HT1080 (cell line): ENCODE results near the gene CLASP1. TPM values are rescaled to one million over a fixed set of nuclear protein-coding genes. Genes with fewer than 3 reads are reported as not detected.
"Not testable (repeated sequence)": the region's sequence is repeated elsewhere in the genome, so short reads cannot be mapped to it uniquely, and the experiment has no call there.

Experiments used
- DNase-seq: peaks from one replicate; pipeline ENCODE4 v3.0.0-alpha.2; 2015; ENCODE audit warnings: low read depth
- total RNA-seq: library from RNA; depleted of rRNA; stranded (reverse); fragments of >200 nt; shearing (Covaris generic); gene quantifications from 2 replicates; pipeline ENCODE4 v1.2.3, GENCODE V29; 2014

CLASP1 gene
- total RNA-seq, 1 experiment from 2014 or later: 22.5 TPM

GRCh38 chr2:121663434-121663833 lies 14.2 kb upstream of the CLASP1 start:
- no peak for DNase-seq

- no peak for DNase-seq
These were observed 13.4 kb upstream of the CLASP1 start for GRCh38 chr2:121662656-121663055.

GRCh38 chr2:121659933-121660332 lies 10.7 kb upstream of the CLASP1 start:
- no peak for DNase-seq

GRCh38 chr2:121658393-121658792 lies 9.1 kb upstream of the CLASP1 start:
- not testable (repeated sequence) for DNase-seq

- DNase-seq: no peak
These were observed 3.8 kb upstream of the CLASP1 start for GRCh38 chr2:121653035-121653434.

GRCh38 chr2:121650315-121650930 lies 1.2 kb upstream of the CLASP1 start:
- no peak for DNase-seq

- peak; percentile 98 for DNase-seq
These were observed 493 bp upstream of the CLASP1 start for GRCh38 chr2:121649596-121650314.

GRCh38 chr2:121648206-121649148 lies 785 bp downstream of the CLASP1 start:
- peak; percentile 41 for DNase-seq

- no peak for DNase-seq
These were observed 1.9 kb downstream of the CLASP1 start for GRCh38 chr2:121647396-121647795.

GRCh38 chr2:121644715-121645114 lies 4.5 kb downstream of the CLASP1 start:
- no peak for DNase-seq

GRCh38 chr2:121643877-121644276 lies 5.4 kb downstream of the CLASP1 start:
- DNase-seq: no peak

- no peak for DNase-seq
These were observed 8.6 kb downstream of the CLASP1 start for GRCh38 chr2:121640380-121641316.

GRCh38 chr2:121639846-121640245 lies 9.4 kb downstream of the CLASP1 start:
- DNase-seq: not testable (repeated sequence)

- DNase-seq: no peak
These were observed 10.9 kb downstream of the CLASP1 start for GRCh38 chr2:121638333-121638732.

- no peak for DNase-seq
These were observed 13.9 kb downstream of the CLASP1 start for GRCh38 chr2:121635371-121635770.

GRCh38 chr2:121634354-121635307 lies 14.6 kb downstream of the CLASP1 start:
- DNase-seq: peak; percentile 89

GRCh38 chr2:121633463-121633862 lies 15.8 kb downstream of the CLASP1 start:
- DNase-seq: no peak

GRCh38 chr2:121627525-121628050 lies 21.7 kb downstream of the CLASP1 start:
- DNase-seq: no peak

- DNase-seq: no peak
These were observed 22.3 kb downstream of the CLASP1 start for GRCh38 chr2:121626777-121627524.
